OCI-LY1 (cell line): Measurements from ENCODE around the gene METTL9.

Experiments used
- CTCF ChIP-seq: fragments of 200-600 bp; sonication (generic), shearing (Covaris generic); IDR thresholded peaks from 2 replicates; pipeline ENCODE4 v1.5.1; 2017; ENCODE audit warnings: mild to moderate bottlenecking, antibody characterized with exemption, low read length, moderate library complexity, mixed read lengths
- EZH2 ChIP-seq: fragments of 200-600 bp; sonication (generic), shearing (Covaris generic); IDR thresholded peaks from 2 replicates; pipeline ENCODE4 v1.8.0; 2017; ENCODE audit warnings: borderline replicate concordance, mixed run types, mild to moderate bottlenecking, antibody characterized with exemption, low read length, moderate library complexity, mixed read lengths

GRCh38 chr16:21597561-21598030 is 1.8 kb upstream of the METTL9 start:
- TF ChIP-seq CTCF (no peak), EZH2 (no peak)
